Hematopoietic multipotent progenitor cell treated with erythropoietin and hydrocortisone succinate and interleukin-3 and kit ligand, for 6 days (in vitro differentiated cells): ENCODE data around the gene CBFA2T3.

Experiments
- DNase-seq: peaks from one replicate; pipeline ENCODE4 v3.0.0-alpha.2; 2015

The CBFA2T3 gene

DNA sequence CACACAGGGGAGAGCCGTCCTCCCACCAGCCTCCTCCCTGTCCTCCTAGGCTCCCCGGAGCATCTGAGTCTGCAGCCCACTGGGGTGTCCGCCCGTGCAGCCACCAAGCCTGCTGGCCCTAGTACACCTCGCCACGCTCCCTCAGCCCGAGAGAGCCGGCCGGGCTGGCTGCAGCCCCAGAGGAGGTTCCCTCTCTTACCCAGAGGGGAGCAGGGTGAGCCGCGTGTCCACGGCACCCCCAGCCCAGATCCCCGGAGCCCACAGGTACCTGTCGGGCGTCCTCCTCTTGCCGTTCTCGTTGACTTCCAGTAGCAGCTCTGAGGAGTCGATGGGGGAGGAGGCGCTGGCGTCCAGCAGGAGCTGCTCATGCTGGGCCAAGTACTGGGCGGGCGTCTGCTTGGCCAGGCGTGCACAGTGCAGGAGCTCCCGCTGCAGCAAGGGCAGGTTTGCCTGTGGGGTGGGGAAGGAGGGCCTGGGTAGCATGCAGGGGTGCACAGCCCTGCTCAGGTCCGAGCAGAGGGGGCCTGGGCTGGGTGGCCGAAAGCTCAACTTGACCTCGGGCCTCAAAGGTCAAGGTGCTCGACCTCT is 91.2 kb downstream of the CBFA2T3 start:
- no peak for DNase-seq

DNA sequence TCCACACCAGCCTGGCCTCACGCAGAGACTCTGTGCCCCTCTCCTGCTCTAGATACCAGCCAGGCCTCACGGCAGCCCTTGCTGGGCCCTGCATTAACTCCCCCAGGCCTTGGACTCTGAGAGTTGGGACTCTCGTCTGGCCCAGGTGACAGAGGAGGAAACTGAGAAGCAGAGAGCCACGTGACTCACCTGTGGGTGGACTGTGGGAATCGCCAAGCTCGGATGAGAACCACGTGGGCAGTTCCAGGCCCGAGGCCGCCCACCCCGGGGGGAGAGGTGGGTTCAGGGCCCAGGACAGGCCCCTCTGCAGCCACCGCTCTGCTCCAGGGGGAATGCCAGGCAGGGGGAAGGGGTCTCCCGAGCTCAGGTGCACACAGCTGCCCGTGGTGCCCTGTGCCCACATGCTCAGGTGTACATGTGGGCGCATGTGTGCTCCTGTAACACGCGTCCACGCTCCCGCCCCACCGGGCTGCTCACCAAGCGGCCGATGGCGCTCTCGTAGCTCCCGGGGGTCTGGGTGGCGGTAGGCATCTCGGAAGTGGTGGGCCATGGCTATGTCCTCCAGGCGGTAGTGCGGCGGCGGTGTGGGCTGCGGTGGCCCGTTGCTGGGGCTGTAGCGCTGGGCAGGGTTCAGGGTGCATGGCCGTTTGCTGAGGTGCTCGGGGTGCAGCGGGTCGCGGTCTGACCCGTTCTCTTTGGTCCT is 92.3 kb downstream of the CBFA2T3 start:
- no peak for DNase-seq

DNA sequence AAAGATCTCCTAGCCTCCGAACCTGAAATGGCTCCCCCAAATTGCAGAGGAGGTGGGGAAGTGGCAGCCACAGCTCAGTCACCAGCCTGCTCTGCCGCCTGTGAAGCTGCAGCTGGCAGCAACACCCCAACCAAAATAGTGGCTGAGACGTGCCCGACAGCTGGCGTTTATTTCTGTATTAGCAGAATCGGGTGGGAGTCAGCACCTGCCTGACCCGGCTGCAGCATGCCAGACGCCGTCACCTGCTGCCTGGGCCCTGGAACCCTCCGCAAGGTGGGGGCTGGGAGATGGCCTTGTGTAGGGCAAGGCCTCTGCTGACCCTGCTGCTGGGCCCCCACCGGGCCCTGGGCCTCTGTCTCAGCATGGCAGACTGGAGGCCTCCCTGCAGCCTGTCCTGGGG is 93.1 kb downstream of the CBFA2T3 start:
- no peak for DNase-seq

DNA sequence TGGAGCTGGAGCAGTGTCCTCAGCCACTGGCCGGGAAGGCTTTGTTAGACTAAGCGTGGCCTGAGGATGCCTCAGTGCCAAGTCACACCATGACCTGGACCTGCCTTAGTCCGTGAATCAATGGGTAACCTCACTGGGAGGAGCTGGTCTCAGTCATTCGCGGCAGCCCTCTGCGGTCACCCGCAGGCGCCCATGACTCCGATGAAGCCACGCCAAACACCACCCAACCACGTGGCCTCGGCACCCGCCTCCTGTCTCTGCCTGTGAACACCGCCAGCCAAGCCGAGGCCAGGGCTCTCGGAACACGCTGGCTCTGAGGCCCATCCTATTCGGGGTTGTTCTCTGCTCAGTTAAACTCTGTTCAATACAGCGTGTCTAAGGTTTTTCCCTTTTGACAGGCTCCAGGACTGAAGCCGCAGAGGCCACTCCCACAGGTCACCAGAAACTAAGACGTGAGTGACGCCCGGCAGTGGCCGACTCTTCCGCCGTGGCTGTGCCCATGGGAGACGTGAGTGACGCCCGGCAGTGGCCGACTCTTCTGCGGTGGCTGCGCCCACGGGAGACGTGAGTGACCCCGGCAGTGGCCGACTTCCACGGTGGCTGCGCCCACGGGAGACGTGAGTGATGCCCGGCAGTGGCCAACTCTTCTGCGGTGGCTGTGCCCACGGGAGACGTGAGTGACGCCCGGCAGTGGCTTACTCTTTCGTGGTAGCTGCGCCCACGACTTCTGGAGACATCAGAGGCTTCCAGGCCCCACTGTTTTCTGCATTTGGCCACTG is 93.7 kb downstream of the CBFA2T3 start:
- DNase-seq, result no peak

DNA sequence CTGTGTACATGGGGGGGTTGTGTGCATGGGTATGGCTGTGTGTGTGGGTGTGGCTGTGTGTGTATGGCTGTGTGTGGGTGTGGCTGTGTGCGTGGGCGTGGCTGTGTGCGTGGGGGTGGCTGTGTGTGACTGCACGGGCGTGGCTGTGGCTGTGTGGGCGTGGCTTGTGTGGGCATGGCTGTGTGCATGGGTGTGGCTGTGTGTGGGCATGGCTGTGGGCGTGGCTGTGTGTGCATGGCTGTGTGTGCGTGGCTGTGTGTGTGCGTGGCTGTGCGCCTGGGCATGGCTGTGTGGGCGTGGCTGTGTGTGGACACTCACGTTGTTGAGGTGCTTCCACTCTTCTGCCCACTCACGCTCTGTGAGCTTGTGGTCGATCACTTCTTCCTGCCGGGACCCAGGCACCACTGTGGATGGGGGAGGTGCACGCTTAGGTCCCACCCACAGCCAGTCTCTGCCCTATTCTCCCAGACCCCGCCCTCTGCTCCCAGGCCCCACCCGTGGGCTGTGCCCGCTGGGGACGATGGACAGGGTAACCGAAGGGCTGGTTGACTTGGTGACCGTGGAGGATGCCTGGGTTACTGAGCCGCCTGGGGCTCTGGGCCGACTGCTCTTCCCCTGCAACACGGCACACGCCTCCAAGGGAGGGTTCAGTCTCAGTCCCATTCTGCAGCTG is 94.5 kb downstream of the CBFA2T3 start:
- DNase-seq, result peak; percentile 83

DNA sequence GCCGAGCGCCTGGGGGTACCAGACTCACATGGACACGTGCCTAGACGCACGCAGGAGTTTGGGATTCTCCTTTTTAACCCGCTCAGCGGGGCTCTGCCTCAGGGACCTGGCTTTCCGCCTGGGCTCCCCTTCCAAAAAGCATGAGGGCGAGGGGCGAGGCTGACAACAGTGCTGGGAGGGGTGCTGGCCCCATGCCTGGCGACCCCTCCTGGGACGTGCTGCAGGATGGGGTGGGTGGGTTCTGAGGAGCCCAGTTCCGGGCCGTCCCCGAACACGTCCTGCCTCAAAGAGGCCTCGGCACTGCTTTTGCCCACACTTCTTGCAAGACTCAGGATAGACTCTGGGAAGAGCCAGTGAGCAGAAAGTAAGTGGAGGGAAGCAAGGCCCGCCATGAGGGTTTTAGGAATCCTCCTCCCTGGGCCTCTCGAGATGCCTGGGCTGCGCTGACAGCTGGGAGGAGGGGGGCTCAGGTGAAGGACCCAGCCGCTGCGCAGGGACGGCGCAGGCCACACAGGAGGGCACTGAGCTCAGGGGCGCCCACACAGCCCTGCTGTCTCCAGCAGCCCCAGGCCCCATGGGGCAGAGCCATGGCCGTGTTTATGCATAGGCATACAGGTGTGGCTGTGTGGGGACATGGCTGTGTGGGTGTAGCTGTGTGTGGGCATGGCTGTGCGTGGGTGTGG is 95.2 kb downstream of the CBFA2T3 start:
- DNase-seq, result no peak

DNA sequence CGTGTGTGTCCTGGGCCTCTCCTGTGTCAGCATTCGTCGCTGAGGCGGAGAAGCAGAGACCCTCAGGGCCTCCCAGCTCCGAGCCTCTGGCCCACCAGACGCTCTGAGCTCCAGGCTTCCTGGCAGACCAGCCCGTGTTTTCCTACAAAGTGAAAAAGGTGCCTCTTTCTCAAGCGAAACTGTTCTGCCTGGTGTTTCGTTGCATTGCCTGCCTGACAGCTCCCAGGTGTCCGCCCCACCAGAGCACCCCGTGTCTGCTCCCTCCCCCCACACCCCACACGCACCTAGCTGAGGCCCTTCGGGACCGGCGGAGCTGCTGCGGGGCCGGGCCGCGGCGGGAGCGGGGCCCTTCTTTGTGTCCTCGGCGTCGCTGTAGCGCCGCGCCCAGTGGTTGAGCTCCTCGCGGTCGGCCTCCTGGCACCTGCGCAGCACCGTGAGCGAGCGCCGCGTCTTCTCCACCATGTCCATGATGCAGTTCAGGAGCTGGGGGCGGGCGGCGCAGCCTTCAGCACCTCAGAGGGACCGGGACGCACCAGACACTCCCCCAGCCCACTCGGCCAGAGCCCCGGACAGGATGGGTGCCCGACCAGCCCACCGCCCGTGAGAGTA is 95.9 kb downstream of the CBFA2T3 start:
- no peak for DNase-seq

DNA sequence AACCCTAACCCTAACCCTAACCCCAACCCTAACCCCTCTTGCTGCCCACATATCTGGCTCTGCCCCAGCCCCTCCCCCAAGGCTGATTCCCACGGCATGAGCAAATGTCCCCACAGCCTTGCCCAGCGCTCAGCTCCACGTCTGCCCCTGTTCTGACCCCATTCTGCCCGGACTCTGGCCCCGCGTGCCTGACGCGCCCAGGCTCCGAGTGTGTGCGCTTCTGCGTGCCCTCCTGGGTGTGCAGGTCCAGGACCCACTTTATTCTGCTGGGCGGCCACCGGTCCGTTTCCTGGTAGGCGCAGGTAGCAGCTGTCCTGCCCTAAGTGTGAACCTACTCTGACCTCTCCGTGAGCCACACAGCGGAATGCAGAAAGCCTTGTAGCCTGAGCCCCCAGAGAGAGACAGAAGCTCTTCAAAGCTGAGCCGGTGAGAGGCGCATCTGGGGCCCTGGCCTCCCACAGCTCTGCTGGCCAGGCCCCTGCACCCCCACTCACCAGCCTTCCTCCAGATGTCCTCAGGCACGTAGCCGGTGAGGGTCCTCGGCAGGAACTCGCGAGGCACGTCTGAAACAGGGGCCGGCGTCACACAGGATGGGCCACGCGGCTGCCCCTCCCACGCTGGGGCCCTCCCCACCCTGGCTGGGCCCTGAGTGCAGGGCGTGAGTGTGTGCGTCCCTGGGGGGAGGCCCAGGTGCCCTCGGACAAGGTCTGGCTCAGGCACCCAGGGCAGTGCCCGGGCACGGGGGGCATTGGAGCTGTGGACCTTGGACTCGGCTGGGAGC is 96.6 kb downstream of the CBFA2T3 start:
- no peak for DNase-seq

DNA sequence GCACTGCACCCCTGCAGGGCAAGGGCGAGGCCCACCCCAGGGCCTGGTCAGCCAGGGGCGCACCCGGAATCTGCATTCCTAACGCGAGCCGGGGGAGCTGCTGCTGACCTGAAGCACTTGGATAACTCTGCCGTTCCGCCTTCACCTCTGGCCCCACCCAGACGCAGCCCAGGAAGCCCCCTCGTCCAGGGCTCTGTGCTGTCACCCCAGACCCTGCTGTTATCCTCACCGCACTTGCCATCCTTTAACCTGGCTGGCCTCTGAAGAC is 97.3 kb downstream of the CBFA2T3 start:
- no peak for DNase-seq

- no peak for DNase-seq
Observed at GRCh38 chr16:88878967-88879787, 97.8 kb downstream of the CBFA2T3 start.

DNA sequence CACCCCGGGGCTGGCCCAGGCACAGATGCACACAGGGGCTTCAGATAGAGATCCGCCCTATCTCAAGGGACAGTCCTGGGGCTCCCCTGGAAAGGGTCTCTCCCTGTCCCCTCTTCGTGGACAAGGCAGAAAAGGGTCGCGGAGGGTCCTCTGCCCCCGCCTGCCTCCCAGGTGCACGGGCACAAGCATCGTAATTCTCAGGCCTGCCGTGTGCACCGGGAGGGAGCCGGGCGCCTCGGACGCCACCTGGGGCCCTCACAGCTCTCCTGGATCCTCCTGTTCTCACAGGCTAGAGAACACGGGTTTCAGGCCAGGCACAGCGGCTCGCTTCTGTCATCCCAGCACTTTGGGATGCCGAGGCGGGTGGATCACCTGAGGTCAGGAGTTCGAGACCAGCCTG is 98.7 kb downstream of the CBFA2T3 start:
- DNase-seq, result no peak

GRCh38 chr16:88877564-88878289 is 99.3 kb downstream of the CBFA2T3 start:
- DNase-seq, result no peak

- no peak for DNase-seq
Observed at GRCh38 chr16:88876942-88877526, 100.0 kb downstream of the CBFA2T3 start.

DNA sequence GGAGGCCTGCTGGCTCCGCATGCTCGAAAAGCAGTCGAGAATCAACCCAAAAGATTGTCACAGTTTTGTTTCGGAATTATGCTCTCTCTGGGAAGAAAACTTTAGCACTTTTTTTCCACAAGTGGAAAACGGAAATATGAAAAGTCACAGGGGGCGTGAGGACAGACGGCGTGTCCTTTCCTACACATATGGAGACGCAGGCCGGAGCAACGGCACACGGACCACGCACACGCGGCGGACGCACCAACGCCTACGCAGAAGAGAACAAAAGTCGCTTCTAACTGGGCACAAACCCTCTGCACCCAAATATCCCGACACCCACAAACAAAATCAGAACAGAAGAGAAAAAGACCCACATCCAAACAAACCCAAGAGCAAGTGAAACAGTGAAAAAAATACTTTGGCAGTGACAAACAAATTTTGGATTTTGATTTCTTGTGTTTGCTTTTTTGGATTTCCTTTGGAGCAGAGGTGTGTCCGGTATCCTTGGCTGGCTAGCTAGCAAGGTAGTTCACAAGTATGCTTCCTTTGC is 101.2 kb downstream of the CBFA2T3 start:
- DNase-seq, result no peak

- no peak for DNase-seq
Observed at GRCh38 chr16:88874938-88875599, 101.9 kb downstream of the CBFA2T3 start.

DNA sequence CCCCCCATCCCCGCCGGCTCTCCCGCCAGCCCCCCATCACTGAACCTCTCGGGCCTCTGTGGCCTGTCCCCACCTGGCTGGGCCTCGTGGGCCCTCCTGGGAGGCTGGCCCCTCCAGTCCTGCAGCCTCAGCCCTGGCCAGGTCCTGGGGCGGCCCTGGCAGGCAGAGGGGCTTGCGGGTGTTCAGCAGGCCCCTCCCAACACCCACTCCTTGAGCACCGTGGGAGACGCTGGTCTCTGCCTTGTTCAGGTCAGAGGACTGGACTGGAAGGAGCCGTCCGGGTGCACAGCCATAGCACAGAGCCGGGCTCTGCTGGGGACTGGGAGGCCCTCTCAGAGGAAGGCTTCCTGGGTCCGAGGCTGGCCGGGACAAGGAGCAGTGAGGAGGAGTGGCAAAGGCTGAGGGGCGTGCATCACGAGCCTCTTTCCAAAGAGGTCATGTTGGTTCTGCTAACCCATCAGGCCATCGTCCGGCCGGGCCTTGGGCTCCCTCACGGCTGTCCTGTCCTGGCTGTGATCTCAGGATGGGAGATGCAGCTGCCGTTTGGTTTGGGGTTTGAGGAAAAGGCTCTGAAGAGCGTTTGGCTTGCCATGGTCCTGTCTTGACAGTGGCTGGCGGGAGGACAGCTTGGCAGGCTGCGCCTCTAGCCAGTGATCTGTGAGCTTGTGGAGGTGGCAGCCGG is 104.2 kb downstream of the CBFA2T3 start:
- DNase-seq, result peak; percentile 16

DNA sequence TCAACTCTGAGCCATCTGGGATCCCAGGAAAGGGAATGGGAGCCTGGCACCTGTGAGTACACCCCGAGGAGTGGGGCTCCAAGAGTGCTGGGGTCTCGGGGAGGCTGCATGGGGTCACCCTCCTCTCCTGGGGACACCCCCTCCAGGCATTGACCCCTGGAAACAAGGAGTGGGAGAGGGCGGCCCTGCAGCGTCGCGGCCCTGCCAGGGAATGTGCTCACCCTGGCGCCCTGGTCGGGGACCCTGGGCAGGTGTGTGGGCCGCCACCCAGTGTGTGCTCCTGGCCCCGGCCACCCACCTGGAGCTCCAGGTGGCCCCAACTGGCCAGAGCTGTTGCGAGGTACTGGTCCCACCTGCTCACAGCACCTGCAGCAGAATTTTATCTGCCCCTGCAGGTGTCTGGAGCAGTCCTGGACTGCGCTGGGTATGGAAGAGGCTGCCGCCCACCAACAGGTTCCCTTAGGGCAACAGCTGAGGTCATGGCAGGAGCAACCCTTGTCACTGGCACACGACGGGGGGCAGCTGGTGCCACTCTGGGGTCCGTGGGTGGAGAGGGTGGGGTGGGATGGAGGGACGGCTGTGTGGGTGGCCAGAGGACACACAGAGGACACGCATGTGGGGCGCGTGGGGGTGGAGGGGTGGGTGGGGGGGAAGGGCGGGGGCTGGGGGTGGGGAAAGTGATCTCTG is 105.1 kb downstream of the CBFA2T3 start:
- DNase-seq, result no peak

- peak; percentile 27 for DNase-seq
Observed at GRCh38 chr16:88871349-88871702, 105.7 kb downstream of the CBFA2T3 start.
